Myocyte (in vitro differentiated cells): Measurements from ENCODE around the gene TDRD3. TPM values are rescaled to one million over a fixed set of nuclear protein-coding genes. Genes with fewer than 3 reads are reported as not detected.
A peak's percentile ranks its signal among the peaks of the same experiment; 100 is the strongest.

Experiments
- DNase-seq: peaks from one replicate; pipeline ENCODE4 v3.0.0-alpha.2; 2012; ENCODE audit warnings: low read depth
- total RNA-seq: library from RNA; depleted of rRNA; stranded (reverse); fragments of >200 nt; gene quantifications from 2 replicates; pipeline ENCODE4 v1.2.3, GENCODE V29; 2014

Gene TDRD3
- total RNA-seq, 1 donor from 2014 or later, result 18.8 TPM

DNA sequence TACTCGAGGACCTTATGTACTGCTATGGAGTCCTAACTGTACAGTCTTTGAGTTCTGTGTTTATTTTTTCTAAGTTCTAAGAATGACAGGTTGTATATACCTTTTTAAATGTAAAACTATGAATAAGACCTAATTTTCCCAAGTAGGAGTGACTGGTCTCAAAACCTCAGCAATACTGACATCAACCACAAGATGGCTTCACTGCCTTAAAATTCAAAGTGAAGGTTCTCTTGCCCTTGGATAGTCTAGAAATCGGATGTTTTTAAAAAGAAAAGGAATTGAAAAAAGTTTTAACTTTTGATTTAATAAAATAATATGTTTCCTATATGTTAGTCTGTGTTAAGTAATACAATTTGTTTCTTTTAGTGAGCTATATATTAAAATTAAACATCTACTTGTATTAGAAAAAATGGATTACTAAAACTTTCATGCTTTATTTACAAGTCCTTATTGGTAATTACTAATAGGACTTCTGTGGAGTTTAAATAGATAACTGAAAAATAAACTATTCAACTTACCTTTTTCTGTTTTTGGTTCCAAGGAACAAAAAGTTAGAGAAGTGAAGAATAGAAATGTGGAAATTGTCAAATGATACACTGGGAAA lies 52.0 kb downstream of the TDRD3 start:
- DNase-seq, result peak; percentile 71

DNA sequence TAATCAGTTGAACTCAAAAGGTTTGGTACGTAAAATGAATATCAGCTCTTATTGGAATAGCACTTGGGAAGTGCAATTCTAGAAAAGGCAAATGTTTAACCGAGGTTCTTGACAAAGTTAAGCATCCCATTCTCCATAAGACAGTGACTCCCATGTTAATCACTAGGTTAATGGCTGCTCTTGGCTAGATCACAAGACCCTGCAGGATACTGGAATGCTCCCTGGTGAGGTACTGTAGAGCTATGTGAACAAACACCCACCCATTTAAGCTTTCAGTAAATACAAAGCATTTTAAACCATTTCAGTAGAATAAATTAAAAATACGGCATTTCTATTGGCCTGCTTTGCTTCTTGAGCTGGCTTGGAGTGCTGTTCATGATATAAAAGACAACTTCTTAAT lies 56.5 kb downstream of the TDRD3 start:
- no peak for DNase-seq

- no peak for DNase-seq
Observed at GRCh38 chr13:60454425-60454824, 57.4 kb downstream of the TDRD3 start.

GRCh38 chr13:60463787-60464186 lies 66.8 kb downstream of the TDRD3 start:
- no peak for DNase-seq

DNA sequence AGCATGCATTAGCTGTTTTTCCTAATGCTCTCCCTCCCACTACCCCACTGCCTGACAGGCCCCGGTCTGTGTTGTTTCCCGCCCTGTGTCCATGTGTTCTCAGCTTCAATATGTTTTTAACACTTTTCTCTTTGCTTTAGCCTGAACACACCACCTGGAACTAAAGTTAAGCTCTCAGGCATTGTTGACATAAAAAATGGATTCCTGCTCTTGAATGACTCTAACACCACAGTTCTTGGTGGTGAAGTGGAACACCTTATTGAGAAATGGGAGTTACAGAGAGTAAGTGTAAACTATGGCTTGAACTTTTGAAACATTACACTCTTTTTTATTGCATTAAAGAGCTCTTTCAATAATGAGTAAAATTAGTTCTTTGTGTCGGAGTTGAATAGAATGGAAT lies 70.1 kb downstream of the TDRD3 start:
- no peak for DNase-seq

GRCh38 chr13:60479273-60479672 lies 82.3 kb downstream of the TDRD3 start:
- DNase-seq, result no peak

DNA sequence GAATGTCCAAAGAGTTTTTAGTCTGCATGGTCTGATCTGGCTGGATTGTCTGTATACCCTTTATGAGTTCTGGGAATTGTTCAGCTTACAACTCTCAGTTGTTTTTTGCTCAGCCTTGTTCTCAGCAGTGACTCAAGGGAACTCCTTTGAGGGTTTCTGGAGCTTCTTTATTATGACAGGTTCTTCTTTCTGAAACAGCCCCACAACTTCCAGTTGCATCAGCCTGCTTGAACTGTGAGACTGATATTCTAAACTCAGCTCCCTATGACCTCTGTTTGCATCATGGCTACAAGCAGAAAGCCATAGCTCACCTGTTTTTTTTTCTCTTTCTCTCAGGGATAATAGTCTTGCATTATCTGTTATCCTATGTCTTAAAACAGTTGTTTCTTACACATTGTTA lies 85.0 kb downstream of the TDRD3 start:
- no peak for DNase-seq

- DNase-seq, result no peak
Observed at GRCh38 chr13:60484865-60485264, 87.8 kb downstream of the TDRD3 start.

DNA sequence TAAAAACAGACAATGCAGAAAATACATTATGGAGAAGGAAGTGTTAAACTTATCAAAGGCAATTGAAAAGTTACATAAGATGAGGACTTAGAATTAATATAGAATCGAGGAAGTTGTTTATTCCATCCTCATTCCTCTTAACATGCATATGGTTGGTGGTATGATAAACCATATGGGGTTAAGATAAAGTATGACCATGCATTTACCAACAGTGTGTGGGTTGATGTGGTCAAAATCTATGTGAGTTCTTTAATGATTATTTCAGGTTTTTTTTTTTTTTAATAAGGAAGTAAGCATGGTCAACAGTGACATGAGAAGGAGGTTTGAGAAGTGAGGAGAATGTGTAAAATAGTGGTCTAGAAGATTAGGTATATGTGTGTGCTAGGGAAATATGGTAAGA lies 94.5 kb downstream of the TDRD3 start:
- DNase-seq, result no peak

GRCh38 chr13:60492187-60492586 lies 95.2 kb downstream of the TDRD3 start:
- DNase-seq, result no peak

DNA sequence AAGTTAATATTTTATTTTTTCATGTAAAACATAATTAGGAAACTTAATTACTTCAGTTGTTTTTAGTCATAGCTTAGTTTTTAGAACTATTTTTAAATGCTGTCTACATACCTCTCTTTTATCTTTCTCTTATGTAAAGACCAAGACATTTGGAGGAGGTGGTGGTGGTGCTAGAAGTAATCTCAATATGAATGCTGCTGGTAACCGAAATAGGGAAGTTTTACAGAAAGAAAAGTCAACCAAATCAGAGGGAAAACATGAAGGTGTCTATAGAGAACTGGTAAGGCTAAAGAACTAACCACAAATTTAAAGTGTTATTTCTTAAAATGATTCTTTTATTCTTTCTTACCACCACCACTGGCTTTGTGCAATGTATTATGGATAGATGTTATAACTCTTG lies 97.3 kb downstream of the TDRD3 start:
- no peak for DNase-seq

- DNase-seq, result no peak
Observed at GRCh38 chr13:60501236-60501635, 104.2 kb downstream of the TDRD3 start.

GRCh38 chr13:60509601-60510386 lies 112.8 kb downstream of the TDRD3 start:
- DNase-seq, result no peak

DNA sequence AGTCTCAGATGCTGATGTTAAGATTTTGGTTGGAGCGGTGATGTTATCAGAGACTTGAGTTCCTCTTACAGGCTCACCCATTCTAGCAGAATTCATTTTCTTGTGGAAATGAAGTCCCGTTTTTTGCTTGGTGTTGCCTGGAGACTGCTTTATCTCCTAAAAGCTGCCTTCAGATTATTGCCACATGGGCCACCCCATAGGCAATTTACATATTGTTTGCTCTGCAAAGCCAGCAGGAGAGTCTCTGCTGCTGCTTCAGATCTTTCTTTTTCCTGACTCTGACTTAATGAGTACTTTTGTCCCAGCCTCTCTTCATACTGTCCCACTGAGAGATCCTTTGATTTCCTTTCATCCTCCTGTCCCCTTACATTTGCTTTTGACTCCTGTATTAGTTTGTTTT lies 114.6 kb downstream of the TDRD3 start:
- no peak for DNase-seq

- no peak for DNase-seq
Observed at GRCh38 chr13:60514891-60515290, 117.9 kb downstream of the TDRD3 start.

GRCh38 chr13:60519496-60519895 lies 122.5 kb downstream of the TDRD3 start:
- no peak for DNase-seq

DNA sequence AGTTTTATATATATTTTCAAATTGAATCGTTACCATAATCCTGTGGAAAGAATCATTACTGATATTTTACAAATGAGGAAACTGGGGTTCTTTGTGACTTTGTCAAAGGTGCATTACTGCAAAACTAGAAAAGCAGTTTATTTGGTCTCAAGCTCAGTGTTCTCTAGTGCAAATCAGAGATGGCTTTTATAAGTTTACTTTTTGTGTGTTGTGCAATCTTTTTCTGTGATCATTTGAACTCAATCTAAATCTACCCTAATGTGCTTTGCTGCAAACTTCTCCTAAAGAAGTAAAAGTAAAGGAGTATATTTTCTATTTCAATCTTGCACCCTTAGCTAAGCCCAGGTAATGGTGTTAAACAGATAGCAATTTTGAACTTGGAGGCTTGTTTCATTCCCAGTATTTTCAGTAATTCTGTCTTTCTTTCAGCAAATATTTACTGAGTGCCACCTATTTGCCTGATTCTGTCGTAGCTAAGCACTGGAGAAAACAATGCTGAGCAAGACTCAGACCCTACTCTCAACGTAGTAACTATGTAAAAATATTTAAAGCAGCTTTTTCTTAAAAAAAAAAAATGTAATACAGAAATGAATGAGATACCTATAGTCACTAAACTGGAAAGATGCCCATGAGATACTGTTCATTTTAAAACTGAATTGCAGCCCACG lies 124.0 kb downstream of the TDRD3 start:
- no peak for DNase-seq

DNA sequence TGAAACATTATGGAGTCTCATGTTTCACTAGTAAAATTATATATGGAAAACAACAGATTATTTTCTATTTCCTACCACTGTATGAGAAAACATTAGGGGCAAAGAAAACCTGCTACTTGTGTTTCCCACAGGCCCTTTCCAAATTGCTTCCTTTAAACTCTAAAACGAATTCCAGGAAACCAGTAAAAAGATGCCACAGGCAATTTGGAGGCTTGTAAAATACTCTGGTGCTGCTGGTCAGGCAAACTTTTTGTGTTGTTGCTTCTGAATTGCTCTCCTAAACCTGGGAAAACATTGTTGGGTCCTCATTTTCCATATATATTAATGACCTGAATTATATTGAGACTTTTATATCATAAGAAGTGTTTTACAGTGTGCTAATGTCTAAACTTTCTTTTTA lies 141.5 kb downstream of the TDRD3 start:
- DNase-seq, result no peak

DNA sequence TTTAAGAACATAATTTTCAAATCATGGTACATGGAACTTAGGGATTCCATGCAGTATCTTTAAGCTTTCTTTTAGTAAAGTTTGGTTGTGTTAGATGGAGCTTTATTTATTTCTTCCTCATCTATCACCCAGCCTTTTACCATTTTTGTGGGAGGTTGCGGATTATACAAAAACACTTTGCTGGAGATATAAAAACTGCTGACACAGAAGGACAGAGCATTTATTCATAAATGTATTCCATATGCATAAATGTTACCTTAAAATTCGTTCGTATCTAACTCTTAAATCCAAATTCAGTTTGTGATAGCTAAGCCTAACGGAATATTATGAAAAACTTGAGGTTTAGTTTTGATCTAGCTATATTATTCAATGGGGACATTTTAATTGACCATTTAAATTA lies 143.3 kb downstream of the TDRD3 start:
- no peak for DNase-seq

DNA sequence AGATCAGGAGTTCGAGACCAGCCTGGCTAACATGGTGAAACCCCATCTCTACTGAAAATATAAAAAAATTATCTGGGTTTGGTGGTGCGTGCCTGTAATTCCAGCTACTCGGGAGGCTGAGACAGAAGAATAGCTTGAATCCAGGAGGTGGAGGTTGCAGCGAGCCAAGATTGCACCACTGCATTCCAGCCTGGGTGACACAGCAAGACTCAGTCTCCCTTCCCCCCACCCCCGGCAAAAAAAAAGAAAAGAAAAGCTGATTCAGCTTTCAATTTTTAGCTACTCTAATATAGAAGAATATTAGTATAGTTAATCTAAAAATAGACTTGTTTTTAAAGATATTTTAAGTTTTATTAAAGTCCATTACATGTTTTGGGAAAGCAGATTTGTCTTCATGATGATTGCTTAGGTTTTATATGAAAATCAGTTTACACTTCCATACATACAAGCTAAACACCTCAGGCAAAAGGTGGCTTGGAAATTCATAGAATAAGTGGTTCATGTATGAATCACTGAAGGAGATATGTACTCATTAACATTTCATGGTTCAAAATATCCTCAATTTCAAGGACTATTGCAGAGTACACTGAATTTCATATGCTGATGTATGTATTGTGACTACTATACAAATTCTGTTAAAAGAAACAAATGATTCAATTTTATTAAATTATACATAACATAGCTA lies 165.2 kb downstream of the TDRD3 start:
- no peak for DNase-seq

DNA sequence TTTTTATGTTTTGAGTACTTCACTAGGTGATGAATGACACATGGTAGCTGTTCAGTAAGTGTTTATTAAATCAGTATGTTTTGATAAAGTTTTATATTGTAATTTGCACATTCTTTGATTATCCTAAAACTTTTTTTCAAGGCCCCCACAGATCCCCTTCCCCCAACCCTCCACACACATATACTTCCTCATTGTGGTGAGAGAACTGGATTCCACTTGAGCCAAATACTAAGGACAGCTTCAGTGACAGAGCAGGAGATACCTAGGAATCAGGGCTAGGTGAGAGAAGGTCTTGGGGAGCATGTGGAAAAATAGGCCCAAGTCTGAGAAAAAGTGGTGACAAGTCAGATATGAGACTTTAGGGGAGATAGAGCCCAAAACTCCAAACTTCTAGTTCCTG lies 174.6 kb downstream of the TDRD3 start:
- DNase-seq, result no peak
